SK-N-SH (cell line): ENCODE data around the gene OXT. TPM values are rescaled to one million over a fixed set of nuclear protein-coding genes. Genes with fewer than 3 reads are reported as not detected.

Source experiments
- CTCF ChIA-PET: fragments of 300-600, 350-600 bp; formaldehyde crosslinking; extraction: SDS; loops from one replicate; lab custom pipeline; 2021; lab: Yijun Ruan, JAX
- POLR2A ChIA-PET: fragments of 350-600 bp; sonication (Branson Sonifier 250); formaldehyde crosslinking; extraction: SDS; loops from one replicate; lab custom pipeline; 2020; ENCODE audit warnings: antibody characterized with exemption, inconsistent platforms; lab: Yijun Ruan, JAX
- DNase-seq: peaks from one replicate; pipeline ENCODE4 v3.0.0; 2012
- H2AFZ ChIP-seq: fragments of 200-600 bp; sonication (generic); 2 replicates; pipeline ENCODE4 v1.8.1; 2016; ENCODE audit warnings: antibody characterized with exemption, mild to moderate bottlenecking, low read depth
- H3F3A ChIP-seq: fragments of 200-600 bp; sonication (generic); replicated peaks from 2 replicates; pipeline ENCODE3; 2016; ENCODE audit warnings: antibody characterized with exemption, mild to moderate bottlenecking; ENCODE audit not compliant: insufficient read depth
- H3K27ac ChIP-seq, 2 experiments: fragments of 200-500 bp in 1 of 2; fragments of 200-600 bp in 1 of 2; sonication (Bioruptor generic) in 1 of 2; sonication (generic), shearing (Covaris generic) in 1 of 2; 2 replicates each; pipeline versions ENCODE4 v1.5.1 to v1.6.1; 2014 to 2016; ENCODE audit warnings: low read depth in 2 of 2, inconsistent platforms in 1 of 2, low read length in 1 of 2, mild to moderate bottlenecking in 1 of 2, mixed read lengths in 1 of 2
- H3K27me3 ChIP-seq: fragments of 200-600 bp; sonication (generic), shearing (Covaris generic); 2 replicates; pipeline ENCODE4 v1.6.1; 2016; ENCODE audit warnings: mixed run types; ENCODE audit not compliant: insufficient read depth
- H3K36me3 ChIP-seq, 2 experiments: fragments of 200-500 bp in 1 of 2; fragments of 200-600 bp in 1 of 2; sonication (Bioruptor generic) in 1 of 2; sonication (generic) in 1 of 2; replicated peaks in 1 of 2; 2 replicates each; pipeline versions ENCODE3 to v1.5.1; 2014 to 2016; ENCODE audit warnings: low read length in 1 of 2, mild to moderate bottlenecking in 1 of 2; ENCODE audit not compliant: insufficient read depth in 2 of 2, control insufficient read depth in 1 of 2
- H3K4me1 ChIP-seq, 2 experiments: fragments of 200-500 bp in 1 of 2; fragments of 200-600 bp in 1 of 2; sonication (Bioruptor generic) in 1 of 2; sonication (generic), shearing (Covaris generic) in 1 of 2; 2 replicates each; pipeline versions ENCODE4 v1.5.1 to v1.6.1; 2014 to 2016; ENCODE audit warnings: low read depth in 1 of 2, low read length in 1 of 2, mixed run types in 1 of 2; ENCODE audit not compliant: insufficient read depth in 2 of 2, control insufficient read depth in 1 of 2
- H3K4me2 ChIP-seq: fragments of 200-600 bp; sonication (generic), shearing (Covaris generic); 2 replicates; pipeline ENCODE4 v1.6.1; 2017; ENCODE audit warnings: mixed run types
- H3K4me3 ChIP-seq, 2 experiments: fragments of 200-500 bp in 1 of 2; fragments of 200-600 bp in 1 of 2; sonication (Bioruptor generic) in 1 of 2; sonication (generic), shearing (Covaris generic) in 1 of 2; 2 replicates each; pipeline versions ENCODE4 v1.5.1 to v1.8.1; 2014 to 2016; ENCODE audit warnings: low read depth in 2 of 2, inconsistent platforms in 1 of 2, low read length in 1 of 2, mild to moderate bottlenecking in 1 of 2, mixed read lengths in 1 of 2, moderate library complexity in 1 of 2
- H3K79me2 ChIP-seq: fragments of 200-600 bp; sonication (generic); 2 replicates; pipeline ENCODE4 v1.8.1; 2017; ENCODE audit warnings: mild to moderate bottlenecking; ENCODE audit not compliant: insufficient read depth
- H3K9ac ChIP-seq: fragments of 200-600 bp; sonication (generic); 2 replicates; pipeline ENCODE4 v1.6.1; 2017; ENCODE audit warnings: mixed run types
- H3K9me2 ChIP-seq: fragments of 200-600 bp; sonication (generic); 2 replicates; pipeline ENCODE4 v1.6.1; 2017; ENCODE audit warnings: mixed run types
- H3K9me3 ChIP-seq: fragments of 200-600 bp; sonication (generic); 2 replicates; pipeline ENCODE4 v1.6.1; 2017; ENCODE audit warnings: mixed run types, mild to moderate bottlenecking, moderate library complexity
- H4K20me1 ChIP-seq: fragments of 200-600 bp; sonication (generic); 2 replicates; pipeline ENCODE4 v1.6.1; 2017; ENCODE audit warnings: mild to moderate bottlenecking, mixed run types; ENCODE audit not compliant: insufficient read depth
- CHD2 ChIP-seq: fragments of 150-350 bp; IDR thresholded peaks from 2 replicates; pipeline ENCODE4 v1.6.1; 2018; ENCODE audit warnings: low read length; ENCODE audit not compliant: partially characterized antibody
- EP300 ChIP-seq, 2 experiments: IDR thresholded peaks; 2 replicates each; pipeline versions ENCODE4 v1.4.0 to v1.6.1; 2012; ENCODE audit warnings: borderline replicate concordance in 1 of 2, low read depth in 1 of 2, low read length in 1 of 2
- EZH2phosphoT487 ChIP-seq: fragments of 200-600 bp; sonication (generic); IDR thresholded peaks from 2 replicates; pipeline ENCODE4 v1.6.1; 2017; ENCODE audit warnings: low read depth, mixed run types, mild to moderate bottlenecking, antibody characterized with exemption, moderate library complexity, borderline replicate concordance
- FOXJ3 ChIP-seq: sonication (generic); formaldehyde crosslinking; IDR thresholded peaks from 2 replicates; pipeline ENCODE4 v1.5.1; 2020; ENCODE audit warnings: mild to moderate bottlenecking, missing genetic modification reagents
- GATA2 ChIP-seq: sonication (generic); formaldehyde crosslinking; IDR thresholded peaks from 2 replicates; pipeline ENCODE4 v1.5.0; 2020; ENCODE audit warnings: mild to moderate bottlenecking, missing genetic modification reagents
- JUND ChIP-seq: IDR thresholded peaks from 2 replicates; pipeline ENCODE4 v1.4.0; 2012
- MEF2A ChIP-seq: IDR thresholded peaks from 2 replicates; pipeline ENCODE4 v1.4.0; 2012; ENCODE audit warnings: low read depth, borderline replicate concordance
- NFIC ChIP-seq: IDR thresholded peaks from 2 replicates; pipeline ENCODE4 v1.4.0; 2012; ENCODE audit warnings: borderline replicate concordance
- RXRA ChIP-seq: IDR thresholded peaks from 2 replicates; pipeline ENCODE4 v1.4.0; 2012; ENCODE audit warnings: low read depth, mild to moderate bottlenecking, borderline replicate concordance
- SIN3A ChIP-seq: IDR thresholded peaks from 2 replicates; pipeline ENCODE4 v1.6.1; 2012; ENCODE audit warnings: low read depth, mild to moderate bottlenecking, low read length, moderate library complexity, borderline replicate concordance
- TEAD4 ChIP-seq: IDR thresholded peaks from 2 replicates; pipeline ENCODE4 v1.4.0; 2012; ENCODE audit warnings: mild to moderate bottlenecking, borderline replicate concordance; ENCODE audit not compliant: insufficient read depth
- WGBS: methylation state at CpG from one replicate; pipeline ENCODE4 v1.1.6; 2017; ENCODE audit warnings: low lambda C conversion rate; 5-methylcytosine and 5-hydroxymethylcytosine counted together
- polyA plus RNA-seq, 3 experiments: library from polyadenylated mRNA; depleted of rRNA; stranded (reverse); fragments of >200 nt; gene quantifications; 2 replicates each; pipeline ENCODE4 v1.2.3, GENCODE V29; 2012
- TF ChIP-seq, protein P1 (sequence below): IDR thresholded peaks from 2 replicates; pipeline ENCODE4 v1.6.1; 2012; ENCODE audit warnings: mild to moderate bottlenecking, low read depth, low read length, moderate library complexity
- TF ChIP-seq, protein P2 (sequence below): IDR thresholded peaks from 2 replicates; pipeline ENCODE4; 2012

The OXT gene
- polyA plus RNA-seq, 1 of the 3 experiments (the other 2 are of a cell fraction) = not detected

DNA sequence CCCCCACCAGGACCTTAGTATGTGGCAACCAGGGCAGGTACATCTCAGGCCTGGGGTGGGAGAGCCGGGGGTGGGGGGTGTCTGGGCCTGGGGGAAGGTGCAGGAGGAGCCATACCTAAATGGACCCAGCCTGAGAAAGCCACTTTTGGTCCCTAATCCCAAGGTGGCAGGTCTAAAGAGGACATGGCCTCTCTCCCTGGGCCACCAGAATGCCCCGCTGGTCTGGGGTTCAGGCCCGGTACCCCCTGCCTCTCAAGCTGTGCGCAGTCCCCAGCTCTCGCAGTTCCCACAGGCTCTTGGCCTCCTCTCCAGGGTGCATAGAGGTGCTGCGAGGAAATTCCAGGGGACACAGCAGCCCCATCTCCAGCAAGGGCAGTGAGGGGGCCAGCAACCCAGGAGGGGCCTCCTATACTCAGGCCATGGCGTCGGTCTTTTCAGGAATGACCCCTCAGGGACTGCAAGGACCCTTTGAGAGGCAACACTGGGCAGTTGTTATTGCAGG lies 14.2 kb downstream of the OXT start:
- H3K27me3 ChIP-seq = no peaks in the 10 kb centered on the region
- H3K4me1 ChIP-seq = peaks cover 2 to 5% of the 10 kb centered on the region in 2 experiments; a peak in 2 of 4 replicates
- H3K9me3 ChIP-seq = no peaks in the 10 kb centered on the region
- no peak overlapping the region for H3K9ac ChIP-seq
- no peaks in the 10 kb centered on the region for H4K20me1 ChIP-seq
- H2AFZ ChIP-seq = no peak overlapping the region
- POLR2A ChIA-PET = interaction anchor here (0.5 kb wide), 1 partner anchor 35 kb away, joined by 3 read pairs; no protein-coding TSS in a partner anchor
- H3K4me3 ChIP-seq = no peak overlapping the region
- no peaks in the 10 kb centered on the region for H3K36me3 ChIP-seq
- H3F3A ChIP-seq = no peaks in the 10 kb centered on the region
- DNase-seq = no peak
- H3K4me2 ChIP-seq = no peak overlapping the region
- H3K27ac ChIP-seq = no peak overlapping the region
- CTCF ChIA-PET = interaction anchor here (1.1 to 1.2 kb wide), 2 partner anchors 8 to 29 kb away, joined by 3 to 6 read pairs; no protein-coding TSS in a partner anchor
- WGBS = 89% methylated on average over 8 of the region's 8 CpGs
- TF ChIP-seq MEF2A (no peak), EZH2phosphoT487 (no peak), EP300 (IDR thresholded peaks at IDR 0.05; ENCODE audit: borderline replicate concordance in 1 of 2, low read depth in 1 of 2, low read length in 1 of 2) (no peak), SIN3A (no peak), JUND (no peak), NFIC (no peak), FOXJ3 (no peak), CHD2 (no peak), GATA2 (CRISPR knock-in tag) (no peak), RXRA (no peak)
- TF ChIP-seq, protein P1, sequence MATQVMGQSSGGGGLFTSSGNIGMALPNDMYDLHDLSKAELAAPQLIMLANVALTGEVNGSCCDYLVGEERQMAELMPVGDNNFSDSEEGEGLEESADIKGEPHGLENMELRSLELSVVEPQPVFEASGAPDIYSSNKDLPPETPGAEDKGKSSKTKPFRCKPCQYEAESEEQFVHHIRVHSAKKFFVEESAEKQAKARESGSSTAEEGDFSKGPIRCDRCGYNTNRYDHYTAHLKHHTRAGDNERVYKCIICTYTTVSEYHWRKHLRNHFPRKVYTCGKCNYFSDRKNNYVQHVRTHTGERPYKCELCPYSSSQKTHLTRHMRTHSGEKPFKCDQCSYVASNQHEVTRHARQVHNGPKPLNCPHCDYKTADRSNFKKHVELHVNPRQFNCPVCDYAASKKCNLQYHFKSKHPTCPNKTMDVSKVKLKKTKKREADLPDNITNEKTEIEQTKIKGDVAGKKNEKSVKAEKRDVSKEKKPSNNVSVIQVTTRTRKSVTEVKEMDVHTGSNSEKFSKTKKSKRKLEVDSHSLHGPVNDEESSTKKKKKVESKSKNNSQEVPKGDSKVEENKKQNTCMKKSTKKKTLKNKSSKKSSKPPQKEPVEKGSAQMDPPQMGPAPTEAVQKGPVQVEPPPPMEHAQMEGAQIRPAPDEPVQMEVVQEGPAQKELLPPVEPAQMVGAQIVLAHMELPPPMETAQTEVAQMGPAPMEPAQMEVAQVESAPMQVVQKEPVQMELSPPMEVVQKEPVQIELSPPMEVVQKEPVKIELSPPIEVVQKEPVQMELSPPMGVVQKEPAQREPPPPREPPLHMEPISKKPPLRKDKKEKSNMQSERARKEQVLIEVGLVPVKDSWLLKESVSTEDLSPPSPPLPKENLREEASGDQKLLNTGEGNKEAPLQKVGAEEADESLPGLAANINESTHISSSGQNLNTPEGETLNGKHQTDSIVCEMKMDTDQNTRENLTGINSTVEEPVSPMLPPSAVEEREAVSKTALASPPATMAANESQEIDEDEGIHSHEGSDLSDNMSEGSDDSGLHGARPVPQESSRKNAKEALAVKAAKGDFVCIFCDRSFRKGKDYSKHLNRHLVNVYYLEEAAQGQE = no peak
- TF ChIP-seq, protein P2, sequence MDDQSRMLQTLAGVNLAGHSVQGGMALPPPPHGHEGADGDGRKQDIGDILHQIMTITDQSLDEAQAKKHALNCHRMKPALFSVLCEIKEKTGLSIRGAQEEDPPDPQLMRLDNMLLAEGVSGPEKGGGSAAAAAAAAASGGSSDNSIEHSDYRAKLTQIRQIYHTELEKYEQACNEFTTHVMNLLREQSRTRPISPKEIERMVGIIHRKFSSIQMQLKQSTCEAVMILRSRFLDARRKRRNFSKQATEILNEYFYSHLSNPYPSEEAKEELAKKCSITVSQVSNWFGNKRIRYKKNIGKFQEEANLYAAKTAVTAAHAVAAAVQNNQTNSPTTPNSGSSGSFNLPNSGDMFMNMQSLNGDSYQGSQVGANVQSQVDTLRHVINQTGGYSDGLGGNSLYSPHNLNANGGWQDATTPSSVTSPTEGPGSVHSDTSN = no peak
- H3K79me2 ChIP-seq = no peaks in the 10 kb centered on the region
- H3K9me2 ChIP-seq = no peaks in the 10 kb centered on the region

DNA sequence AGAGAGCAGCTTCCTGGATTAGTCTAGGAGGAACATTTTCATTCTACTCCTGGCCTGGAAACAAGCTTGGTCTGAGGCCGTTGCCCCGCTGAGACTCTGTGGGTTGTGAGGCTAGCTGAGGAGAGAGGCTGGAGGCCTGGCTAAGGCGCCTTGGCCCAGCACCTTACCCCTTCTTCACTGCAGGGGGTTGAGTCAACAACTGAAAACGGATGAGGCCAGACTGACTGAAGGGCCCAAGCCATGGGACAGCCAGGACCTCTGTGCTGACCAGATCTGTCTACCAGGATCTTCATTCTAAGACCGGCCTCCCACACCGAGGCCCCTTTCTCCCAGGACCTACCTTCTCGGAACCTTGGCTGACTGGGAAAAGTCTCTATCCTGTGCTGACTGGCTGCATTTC lies 16.6 kb downstream of the OXT start:
- H3F3A ChIP-seq = no peaks in the 10 kb centered on the region
- no peaks in the 10 kb centered on the region for H4K20me1 ChIP-seq
- WGBS = 74% methylated on average over 4 of the region's 7 CpGs
- H3K4me1 ChIP-seq = no peaks in the 10 kb centered on the region
- no peak overlapping the region for H3K4me2 ChIP-seq
- no peak for DNase-seq
- no peaks in the 10 kb centered on the region for H3K27me3 ChIP-seq
- no peak overlapping the region for H3K9ac ChIP-seq
- no peaks in the 10 kb centered on the region for H3K79me2 ChIP-seq
- no peaks in the 10 kb centered on the region for H3K9me2 ChIP-seq
- TF ChIP-seq, protein P2 = no peak
- TF ChIP-seq TEAD4 = no peak
- TF ChIP-seq, protein P1 = no peak
- H3K36me3 ChIP-seq = no peaks in the 10 kb centered on the region
- ChIA-PET CTCF (interaction anchor here (0.6 to 1.2 kb wide), 2 partner anchors 8 to 20 kb away, joined by 3 to 4 read pairs; no protein-coding TSS in a partner anchor), POLR2A (no interaction called here)
- no peak overlapping the region for H3K27ac ChIP-seq
- H2AFZ ChIP-seq = no peak overlapping the region
- H3K4me3 ChIP-seq = no peak overlapping the region
- H3K9me3 ChIP-seq = no peaks in the 10 kb centered on the region
